GM12878 (cell line): ENCODE data around the gene NOM1. TPM values are rescaled to one million over a fixed set of nuclear protein-coding genes. Genes with fewer than 3 reads are reported as not detected.

ENCODE experiments used
- ATAC-seq: fragments of 200-7000 bp; cut with Tn5 transposase; 3 replicates; pipeline ENCODE4 v1.9.1; 2020; ENCODE audit warnings: mild to moderate bottlenecking, moderate library complexity
- BruUV-seq: library from RNA; stranded (reverse); fragments of 400-500 nt; replicated peaks from 2 replicates; lab custom pipeline; 2021; lab: Mats Ljungman, UMichigan
- CTCF ChIA-PET: fragments of 300-600 bp; sonication (Branson Sonifier 250); formaldehyde crosslinking; extraction: SDS; loops from one replicate; lab custom pipeline; 2021; ENCODE audit warnings: inconsistent platforms; lab: Yijun Ruan, JAX
- POLR2A ChIA-PET: fragments of 350-600 bp; formaldehyde crosslinking; extraction: SDS; loops from one replicate; lab custom pipeline; 2021; ENCODE audit warnings: inconsistent platforms; lab: Charles Lee
- RAD21 ChIA-PET: fragments of 300-600 bp; sonication (Branson Sonifier 250); formaldehyde crosslinking; loops from one replicate; lab custom pipeline; 2023; ENCODE audit warnings: antibody characterized with exemption; ENCODE audit not compliant: unreplicated experiment; lab: Charles Lee
- SMC1A ChIA-PET: fragments of 300-600 bp; sonication (Branson Sonifier 250); formaldehyde crosslinking; loops from one replicate; lab custom pipeline; 2023; ENCODE audit not compliant: unreplicated experiment, uncharacterized antibody; lab: Charles Lee
- DNase-seq: peaks from one replicate; pipeline ENCODE4 v3.0.0-alpha.2; 2011; ENCODE audit warnings: low read depth, low spot score
- FAIRE-seq: peaks from 3 replicates; lab custom pipeline; 2011; peaks lifted over from hg19 to GRCh38; lab: Jason Lieb, UNC
- H2AFZ ChIP-seq: 2 replicates; pipeline ENCODE4 v1.6.0; 2011; ENCODE audit warnings: low read depth, low read length, control low read depth; ENCODE audit not compliant: control insufficient read depth
- H3K27ac ChIP-seq: 2 replicates; pipeline ENCODE4 v1.5.1; 2011; ENCODE audit warnings: control low read depth; ENCODE audit not compliant: control insufficient read depth, insufficient read depth
- H3K27me3 ChIP-seq, 2 experiments: replicated peaks in 1 of 2; 2 replicates each; pipeline versions ENCODE4 v1.6.0 to v1.6.1; 2011; ENCODE audit warnings: low read length in 1 of 2; ENCODE audit not compliant: control insufficient read depth in 2 of 2, insufficient read depth in 2 of 2
- H3K36me3 ChIP-seq, 2 experiments: 2 replicates each; pipeline ENCODE4 v1.5.1; 2011; ENCODE audit warnings: low read length in 1 of 2; ENCODE audit not compliant: control insufficient read depth in 2 of 2, insufficient read depth in 2 of 2
- H3K4me1 ChIP-seq: 2 replicates; pipeline ENCODE4 v1.6.1; 2011; ENCODE audit warnings: mild to moderate bottlenecking, low read length, moderate library complexity, mixed read lengths; ENCODE audit not compliant: control insufficient read depth, insufficient read depth
- H3K4me2 ChIP-seq: 2 replicates; pipeline ENCODE4 v1.6.0; 2011; ENCODE audit warnings: control low read depth; ENCODE audit not compliant: control insufficient read depth, insufficient read depth
- H3K4me3 ChIP-seq: fragments of 200-600 bp; sonication (generic); 2 replicates; pipeline ENCODE4 v1.5.1; 2016
- H3K79me2 ChIP-seq: 2 replicates; pipeline ENCODE4 v1.6.0; 2011; ENCODE audit warnings: low read length; ENCODE audit not compliant: control insufficient read depth, insufficient read depth
- H3K9ac ChIP-seq: 2 replicates; pipeline ENCODE4 v1.8.0; 2011; ENCODE audit warnings: low read length, control low read depth, mixed read lengths; ENCODE audit not compliant: control insufficient read depth, insufficient read depth
- H3K9me3 ChIP-seq: replicated peaks from 3 replicates; pipeline ENCODE4 v1.5.1; 2011; ENCODE audit warnings: mild to moderate bottlenecking, low read length; ENCODE audit not compliant: control insufficient read depth, insufficient read depth
- H4K20me1 ChIP-seq: 2 replicates; pipeline ENCODE4 v1.6.0; 2011; ENCODE audit not compliant: control insufficient read depth, insufficient read depth
- CREB1 ChIP-seq: IDR thresholded peaks from 2 replicates; pipeline ENCODE4 v1.6.1; 2012; ENCODE audit warnings: low read depth, mild to moderate bottlenecking, inconsistent platforms
- MEF2B ChIP-seq: fragments of 450-650 bp; IDR thresholded peaks from 2 replicates; pipeline ENCODE4 v1.6.1; 2018; ENCODE audit warnings: mild to moderate bottlenecking, moderate library complexity; ENCODE audit not compliant: partially characterized antibody, poor library complexity, severe bottlenecking
- SREBF2 ChIP-seq: IDR thresholded peaks from 2 replicates; pipeline ENCODE4 v1.6.1; 2012; ENCODE audit warnings: mild to moderate bottlenecking, low read length
- YY1 ChIP-seq: IDR thresholded peaks from 2 replicates; pipeline ENCODE4 v1.6.1; 2011; ENCODE audit warnings: low read depth, mild to moderate bottlenecking, low read length
- WGBS: methylation state at CpG from one replicate; pipeline ENCODE4 v1.1.6; 2016; ENCODE audit warnings: low lambda C conversion rate; ENCODE audit not compliant: insufficient replicate concordance, insufficient coverage; ENCODE audit errors: missing lambda C conversion rate; 5-methylcytosine and 5-hydroxymethylcytosine counted together
- in situ Hi-C: fragments of 300-500 bp; cut with MboI; formaldehyde crosslinking; loops from 9 replicates; pipeline ENCODE4 v1.14.3; 2018; ENCODE audit warnings: mixed read lengths
- intact Hi-C: fragments of 100-400 bp; cut with micrococcal nuclease; formaldehyde crosslinking; loops from one replicate; pipeline ENCODE4 v1.14.2; 2022; ENCODE audit not compliant: unreplicated experiment
- polyA plus RNA-seq, 11 experiments: library from polyadenylated mRNA; depleted of rRNA in 4 of 11; unstranded in 6 of 11; stranded (reverse) in 5 of 11; fragments of >200 nt; fragmentation: Nextera tagmentation in 4 of 11; fragmentation: Illumina TruSeq in 1 of 11; extraction: Ambion mirVana in 4 of 11; extraction: Trizol in 1 of 11; gene quantifications; 1 replicate in 1 of 11; 2 replicates in 10 of 11; pipeline versions ENCODE4 v1.2.1 to v1.2.3, GENCODE V29; 2011 to 2016; ENCODE audit warnings: inconsistent platforms in 2 of 11, missing spikeins in 2 of 11, low read depth in 1 of 11
- total RNA-seq, 4 experiments: library from RNA; depleted of rRNA in 3 of 4; stranded (reverse); fragments of >200 nt in 3 of 4; fragmentation: Illumina TruSeq in 1 of 4; extraction: Trizol in 1 of 4; gene quantifications; 2 replicates each; pipeline versions ENCODE4 v1.2.1 to v1.2.3, GENCODE V29; 2013 to 2021
- TF ChIP-seq, protein P1 (sequence below): fragments of 450-650 bp; IDR thresholded peaks from 2 replicates; pipeline ENCODE4 v1.6.1; 2017; ENCODE audit warnings: mild to moderate bottlenecking, moderate library complexity
- TF ChIP-seq, protein P2 (sequence below): fragments of 450-650 bp; formaldehyde crosslinking; IDR thresholded peaks from 2 replicates; pipeline ENCODE4 v1.5.0; 2022; ENCODE audit warnings: mild to moderate bottlenecking, missing genetic modification characterization

NOM1 gene
- total and polyA plus RNA-seq, 10 of the 15 experiments (the other 5 are each of a cell fraction or from before 2014, with no cell fraction given) = 2.9 to 21.3 (median 17.8) TPM

DNA sequence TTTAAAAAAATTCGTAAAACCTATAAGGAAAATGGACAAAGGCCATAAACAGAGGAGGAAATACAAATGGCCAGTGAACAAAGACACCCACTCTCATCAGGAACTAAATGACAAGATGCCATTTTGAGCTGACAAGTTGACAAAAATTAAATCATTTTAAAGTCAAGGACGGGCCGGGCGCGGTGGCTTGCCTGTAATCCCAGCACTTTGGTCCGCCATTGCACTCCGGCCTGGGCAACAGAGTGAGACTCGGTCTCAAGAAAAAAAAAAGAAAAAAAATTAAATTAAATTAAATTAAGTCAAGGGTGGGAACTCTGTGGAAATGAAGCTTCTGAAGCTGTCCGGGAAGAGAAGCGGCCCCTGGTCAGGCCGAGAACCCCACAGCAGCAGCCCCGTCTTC, 1.2 kb upstream of the NOM1 start:
- no peak for ATAC-seq

DNA sequence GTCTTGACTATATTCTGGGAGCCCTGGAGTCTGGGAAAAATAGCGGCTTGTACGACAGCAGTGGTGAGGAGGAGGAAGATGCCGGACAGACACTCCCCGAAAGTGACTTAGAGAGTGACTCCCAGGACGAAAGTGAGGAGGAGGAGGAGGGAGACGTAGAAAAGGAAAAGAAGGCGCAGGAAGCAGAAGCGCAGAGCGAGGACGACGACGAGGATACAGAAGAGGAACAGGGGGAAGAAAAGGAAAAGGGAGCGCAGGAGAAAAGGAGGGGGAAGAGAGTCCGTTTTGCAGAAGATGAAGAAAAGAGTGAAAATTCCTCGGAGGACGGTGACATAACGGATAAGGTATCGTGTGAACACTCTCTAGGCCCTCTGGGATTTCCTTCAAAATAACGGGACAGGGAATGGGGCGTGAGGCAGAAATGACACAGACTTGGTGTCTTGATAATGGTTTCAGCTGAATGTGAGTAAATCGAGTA, 908 bp downstream of the NOM1 start:
- SMC1A ChIA-PET = interaction anchor here (0.6 to 2.5 kb wide), 7 partner anchors 14 to 324 kb away, joined by 3 to 6 read pairs (median 3); partner anchors contain the start of gene LMBR1
- peak overlapping the region; percentile 83 for H3K9ac ChIP-seq
- DNase-seq (no peak), ATAC-seq (no peak), FAIRE-seq (peak; percentile 69)
- peaks cover 38% of the 10 kb centered on the region for H3K79me2 ChIP-seq
- in situ Hi-C loops (no loop called here), intact Hi-C loops (no loop called here)
- H3K9me3 ChIP-seq = no peaks in the 10 kb centered on the region
- H3K4me1 ChIP-seq = peaks cover 2% of the 10 kb centered on the region; the same call in 1 of the 2 replicates
- POLR2A ChIA-PET = interaction anchor here (0.6 to 1.7 kb wide), 3 partner anchors 57 to 275 kb away, joined by 3 to 4 read pairs (median 3); partner anchors contain the start of gene LMBR1
- no peaks in the 10 kb centered on the region for H4K20me1 ChIP-seq
- RAD21 ChIA-PET = interaction anchor here (1.5 kb wide), 1 partner anchor 63 kb away, joined by 6 read pairs; no protein-coding TSS in a partner anchor
- H3K4me3 ChIP-seq = peak overlapping the region; percentile 91
- CTCF ChIA-PET = interaction anchor here (0.6 to 2.2 kb wide), 9 partner anchors 22 to 389 kb away, joined by 3 to 11 read pairs (median 3); no protein-coding TSS in a partner anchor
- H3K36me3 ChIP-seq = peaks cover 9 to 13% of the 10 kb centered on the region in 2 experiments
- H3K27me3 ChIP-seq = no peaks in the 10 kb centered on the region
- H3K27ac ChIP-seq = peak overlapping the region; percentile 71
- H3K4me2 ChIP-seq = peak overlapping the region; percentile 93
- BruUV-seq = no TSS peak
- 2% methylated on average over 21 of the region's 21 CpGs for WGBS
- H2AFZ ChIP-seq = peak overlapping the region; percentile 85
- TF ChIP-seq, protein P1, sequence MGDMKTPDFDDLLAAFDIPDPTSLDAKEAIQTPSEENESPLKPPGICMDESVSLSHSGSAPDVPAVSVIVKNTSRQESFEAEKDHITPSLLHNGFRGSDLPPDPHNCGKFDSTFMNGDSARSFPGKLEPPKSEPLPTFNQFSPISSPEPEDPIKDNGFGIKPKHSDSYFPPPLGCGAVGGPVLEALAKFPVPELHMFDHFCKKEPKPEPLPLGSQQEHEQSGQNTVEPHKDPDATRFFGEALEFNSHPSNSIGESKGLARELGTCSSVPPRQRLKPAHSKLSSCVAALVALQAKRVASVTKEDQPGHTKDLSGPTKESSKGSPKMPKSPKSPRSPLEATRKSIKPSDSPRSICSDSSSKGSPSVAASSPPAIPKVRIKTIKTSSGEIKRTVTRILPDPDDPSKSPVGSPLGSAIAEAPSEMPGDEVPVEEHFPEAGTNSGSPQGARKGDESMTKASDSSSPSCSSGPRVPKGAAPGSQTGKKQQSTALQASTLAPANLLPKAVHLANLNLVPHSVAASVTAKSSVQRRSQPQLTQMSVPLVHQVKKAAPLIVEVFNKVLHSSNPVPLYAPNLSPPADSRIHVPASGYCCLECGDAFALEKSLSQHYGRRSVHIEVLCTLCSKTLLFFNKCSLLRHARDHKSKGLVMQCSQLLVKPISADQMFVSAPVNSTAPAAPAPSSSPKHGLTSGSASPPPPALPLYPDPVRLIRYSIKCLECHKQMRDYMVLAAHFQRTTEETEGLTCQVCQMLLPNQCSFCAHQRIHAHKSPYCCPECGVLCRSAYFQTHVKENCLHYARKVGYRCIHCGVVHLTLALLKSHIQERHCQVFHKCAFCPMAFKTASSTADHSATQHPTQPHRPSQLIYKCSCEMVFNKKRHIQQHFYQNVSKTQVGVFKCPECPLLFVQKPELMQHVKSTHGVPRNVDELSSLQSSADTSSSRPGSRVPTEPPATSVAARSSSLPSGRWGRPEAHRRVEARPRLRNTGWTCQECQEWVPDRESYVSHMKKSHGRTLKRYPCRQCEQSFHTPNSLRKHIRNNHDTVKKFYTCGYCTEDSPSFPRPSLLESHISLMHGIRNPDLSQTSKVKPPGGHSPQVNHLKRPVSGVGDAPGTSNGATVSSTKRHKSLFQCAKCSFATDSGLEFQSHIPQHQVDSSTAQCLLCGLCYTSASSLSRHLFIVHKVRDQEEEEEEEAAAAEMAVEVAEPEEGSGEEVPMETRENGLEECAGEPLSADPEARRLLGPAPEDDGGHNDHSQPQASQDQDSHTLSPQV = no peak
- TF ChIP-seq SREBF2 = no peak
- no peak for TF ChIP-seq MEF2B
- TF ChIP-seq, protein P2, sequence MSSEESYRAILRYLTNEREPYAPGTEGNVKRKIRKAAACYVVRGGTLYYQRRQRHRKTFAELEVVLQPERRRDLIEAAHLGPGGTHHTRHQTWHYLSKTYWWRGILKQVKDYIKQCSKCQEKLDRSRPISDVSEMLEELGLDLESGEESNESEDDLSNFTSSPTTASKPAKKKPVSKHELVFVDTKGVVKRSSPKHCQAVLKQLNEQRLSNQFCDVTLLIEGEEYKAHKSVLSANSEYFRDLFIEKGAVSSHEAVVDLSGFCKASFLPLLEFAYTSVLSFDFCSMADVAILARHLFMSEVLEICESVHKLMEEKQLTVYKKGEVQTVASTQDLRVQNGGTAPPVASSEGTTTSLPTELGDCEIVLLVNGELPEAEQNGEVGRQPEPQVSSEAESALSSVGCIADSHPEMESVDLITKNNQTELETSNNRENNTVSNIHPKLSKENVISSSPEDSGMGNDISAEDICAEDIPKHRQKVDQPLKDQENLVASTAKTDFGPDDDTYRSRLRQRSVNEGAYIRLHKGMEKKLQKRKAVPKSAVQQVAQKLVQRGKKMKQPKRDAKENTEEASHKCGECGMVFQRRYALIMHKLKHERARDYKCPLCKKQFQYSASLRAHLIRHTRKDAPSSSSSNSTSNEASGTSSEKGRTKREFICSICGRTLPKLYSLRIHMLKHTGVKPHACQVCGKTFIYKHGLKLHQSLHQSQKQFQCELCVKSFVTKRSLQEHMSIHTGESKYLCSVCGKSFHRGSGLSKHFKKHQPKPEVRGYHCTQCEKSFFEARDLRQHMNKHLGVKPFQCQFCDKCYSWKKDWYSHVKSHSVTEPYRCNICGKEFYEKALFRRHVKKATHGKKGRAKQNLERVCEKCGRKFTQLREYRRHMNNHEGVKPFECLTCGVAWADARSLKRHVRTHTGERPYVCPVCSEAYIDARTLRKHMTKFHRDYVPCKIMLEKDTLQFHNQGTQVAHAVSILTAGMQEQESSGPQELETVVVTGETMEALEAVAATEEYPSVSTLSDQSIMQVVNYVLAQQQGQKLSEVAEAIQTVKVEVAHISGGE (CRISPR knock-in tag) = no peak

More for the DNA sequence above, 1.2 kb upstream of the NOM1 start:
- H3K36me3 ChIP-seq = peaks cover 0 to 5% of the 10 kb centered on the region in 2 experiments; a peak in 3 of 4 replicates
- WGBS = 83% methylated on average over 12 of the region's 12 CpGs
- intact Hi-C loops = loop anchor here (5.0 kb wide), 1 partner anchor 41 kb away; no protein-coding TSS in a partner anchor
- ChIA-PET POLR2A (no interaction called here), CTCF (interaction anchor here (0.6 to 2.0 kb wide), 5 partner anchors 21 to 893 kb away, joined by 3 to 7 read pairs (median 4); no protein-coding TSS in a partner anchor), RAD21 (no interaction called here), SMC1A (interaction anchor here (0.6 to 2.3 kb wide), 3 partner anchors 22 to 336 kb away, joined by 3 to 6 read pairs (median 3); no protein-coding TSS in a partner anchor)
- H4K20me1 ChIP-seq = no peaks in the 10 kb centered on the region
- peaks cover 0 to 2% of the 10 kb centered on the region in 2 experiments; a peak in 1 of 4 replicates for H3K27me3 ChIP-seq
- no peak for FAIRE-seq
- DNase-seq = no peak
- H3K9me3 ChIP-seq = no peaks in the 10 kb centered on the region
- peak overlapping the region; percentile 47 for H2AFZ ChIP-seq
- H3K4me3 ChIP-seq = peak overlapping the region; percentile 91
- TF ChIP-seq CREB1 (no peak), YY1 (peak; percentile 69)
- H3K79me2 ChIP-seq = peaks cover 33% of the 10 kb centered on the region
- H3K4me2 ChIP-seq = peak overlapping the region; percentile 74
- in situ Hi-C loops = no loop called here
- H3K27ac ChIP-seq = peak overlapping the region; percentile 74
- H3K4me1 ChIP-seq = peaks cover 2% of the 10 kb centered on the region; the same call in 1 of the 2 replicates
- BruUV-seq = no TSS peak
- H3K9ac ChIP-seq = peak overlapping the region; percentile 83
